ENCODE measurements around the gene MYOG.
A peak's percentile ranks its signal among the peaks of the same experiment; 100 is the strongest.

The MYOG gene

DNA sequence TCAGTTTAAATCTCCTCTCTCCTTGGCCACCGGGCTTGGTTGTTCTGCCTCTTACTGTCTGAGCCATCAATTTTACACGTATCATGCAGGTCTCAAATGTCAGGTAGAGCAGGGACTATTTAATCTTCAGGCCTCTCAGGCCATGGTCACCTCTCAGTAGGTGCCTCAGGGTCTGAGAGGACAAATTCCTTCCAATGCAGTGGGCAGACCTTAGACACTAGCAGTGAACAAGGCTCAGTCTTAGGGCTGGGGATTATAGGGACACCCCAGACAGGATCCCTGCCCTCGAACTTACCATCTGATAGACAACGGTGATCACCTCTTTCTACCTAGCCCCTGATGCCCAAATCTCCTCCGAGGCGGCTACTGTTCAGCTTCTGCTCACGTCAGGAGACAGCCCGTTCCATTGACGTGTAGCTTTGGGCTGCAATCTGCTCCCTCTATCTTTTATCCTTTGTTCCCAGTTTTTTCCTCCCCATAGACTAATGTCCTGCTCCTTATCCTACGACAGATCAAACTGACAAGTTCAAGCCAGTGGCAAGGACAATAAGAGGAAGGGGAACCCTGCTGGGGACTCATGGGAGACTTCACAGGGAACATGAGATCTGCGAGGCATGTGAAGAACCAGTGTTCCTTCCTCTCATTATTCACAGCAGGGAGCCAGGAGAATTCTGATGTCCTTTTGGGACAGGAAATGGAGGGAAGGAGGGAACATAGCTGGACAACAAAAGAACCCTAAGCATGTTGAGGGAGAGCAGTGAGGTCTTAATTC is 1.4 kb upstream of the MYOG start:
- TF ChIP-seq, protein P1, sequence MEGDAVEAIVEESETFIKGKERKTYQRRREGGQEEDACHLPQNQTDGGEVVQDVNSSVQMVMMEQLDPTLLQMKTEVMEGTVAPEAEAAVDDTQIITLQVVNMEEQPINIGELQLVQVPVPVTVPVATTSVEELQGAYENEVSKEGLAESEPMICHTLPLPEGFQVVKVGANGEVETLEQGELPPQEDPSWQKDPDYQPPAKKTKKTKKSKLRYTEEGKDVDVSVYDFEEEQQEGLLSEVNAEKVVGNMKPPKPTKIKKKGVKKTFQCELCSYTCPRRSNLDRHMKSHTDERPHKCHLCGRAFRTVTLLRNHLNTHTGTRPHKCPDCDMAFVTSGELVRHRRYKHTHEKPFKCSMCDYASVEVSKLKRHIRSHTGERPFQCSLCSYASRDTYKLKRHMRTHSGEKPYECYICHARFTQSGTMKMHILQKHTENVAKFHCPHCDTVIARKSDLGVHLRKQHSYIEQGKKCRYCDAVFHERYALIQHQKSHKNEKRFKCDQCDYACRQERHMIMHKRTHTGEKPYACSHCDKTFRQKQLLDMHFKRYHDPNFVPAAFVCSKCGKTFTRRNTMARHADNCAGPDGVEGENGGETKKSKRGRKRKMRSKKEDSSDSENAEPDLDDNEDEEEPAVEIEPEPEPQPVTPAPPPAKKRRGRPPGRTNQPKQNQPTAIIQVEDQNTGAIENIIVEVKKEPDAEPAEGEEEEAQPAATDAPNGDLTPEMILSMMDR (conservative IDR thresholded peaks at IDR 0.05) = no peak
- no peak for TF ChIP-seq ZFX (IDR thresholded peaks at IDR 0.05)
- no peak overlapping the region for H3K27ac ChIP-seq

DNA sequence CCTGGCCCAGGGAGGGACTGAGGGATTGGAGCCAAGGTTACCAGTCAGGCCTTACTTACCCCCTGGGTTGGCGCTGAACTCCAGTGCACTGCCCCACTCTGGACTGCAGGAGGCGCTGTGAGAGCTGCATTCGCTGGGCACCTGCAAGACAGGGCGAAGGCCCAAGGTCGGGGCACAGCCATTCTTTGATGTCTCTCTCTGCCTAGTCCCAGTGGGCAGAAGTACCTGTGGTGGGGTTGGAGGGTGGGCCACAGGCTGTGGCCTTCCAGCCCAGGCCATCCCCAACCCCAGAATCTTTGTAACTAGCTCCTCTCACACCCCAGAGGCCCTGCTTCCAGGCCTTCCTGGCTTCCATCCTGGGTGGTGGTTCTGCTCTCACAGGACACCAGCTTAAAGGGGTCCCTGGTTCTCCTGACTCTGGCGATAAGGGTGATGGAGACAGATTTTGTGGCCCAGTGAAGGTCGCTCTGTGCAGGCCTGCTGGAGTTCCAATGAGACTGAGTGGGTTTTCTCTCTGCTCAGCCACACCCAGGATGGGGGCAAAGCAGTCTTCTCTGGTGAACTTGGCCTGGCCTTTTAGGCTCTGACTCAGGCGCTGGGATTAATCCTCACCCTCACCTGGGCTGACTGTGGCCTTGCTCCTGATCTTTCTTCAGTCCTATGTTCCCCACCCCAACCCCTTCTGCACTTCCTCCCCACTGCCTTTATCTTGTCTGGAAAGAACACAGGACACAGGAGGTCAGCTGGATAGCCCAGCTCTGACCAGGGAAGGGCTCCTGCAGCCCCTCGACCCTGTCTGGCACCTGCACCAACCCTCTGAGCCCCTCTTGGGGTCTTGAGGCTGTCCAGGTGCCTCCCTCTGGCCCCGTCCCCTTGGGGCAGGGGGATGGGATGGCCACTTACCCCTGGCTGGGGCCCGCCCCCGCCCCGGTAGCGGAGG is 954 bp downstream of the MYOG start:
- no peak for TF ChIP-seq ZFX (IDR thresholded peaks at IDR 0.05)
- TF ChIP-seq, protein P1 (conservative IDR thresholded peaks at IDR 0.05) = peak; percentile 69
- H3K27ac ChIP-seq = no peak overlapping the region

- TF ChIP-seq ZFX (IDR thresholded peaks at IDR 0.05) = no peak
- TF ChIP-seq, protein P1 (conservative IDR thresholded peaks at IDR 0.05) = no peak
- no peak overlapping the region for H3K27ac ChIP-seq
Measured at GRCh38 chr1:203083463-203083921, 2.3 kb downstream of the MYOG start.

DNA sequence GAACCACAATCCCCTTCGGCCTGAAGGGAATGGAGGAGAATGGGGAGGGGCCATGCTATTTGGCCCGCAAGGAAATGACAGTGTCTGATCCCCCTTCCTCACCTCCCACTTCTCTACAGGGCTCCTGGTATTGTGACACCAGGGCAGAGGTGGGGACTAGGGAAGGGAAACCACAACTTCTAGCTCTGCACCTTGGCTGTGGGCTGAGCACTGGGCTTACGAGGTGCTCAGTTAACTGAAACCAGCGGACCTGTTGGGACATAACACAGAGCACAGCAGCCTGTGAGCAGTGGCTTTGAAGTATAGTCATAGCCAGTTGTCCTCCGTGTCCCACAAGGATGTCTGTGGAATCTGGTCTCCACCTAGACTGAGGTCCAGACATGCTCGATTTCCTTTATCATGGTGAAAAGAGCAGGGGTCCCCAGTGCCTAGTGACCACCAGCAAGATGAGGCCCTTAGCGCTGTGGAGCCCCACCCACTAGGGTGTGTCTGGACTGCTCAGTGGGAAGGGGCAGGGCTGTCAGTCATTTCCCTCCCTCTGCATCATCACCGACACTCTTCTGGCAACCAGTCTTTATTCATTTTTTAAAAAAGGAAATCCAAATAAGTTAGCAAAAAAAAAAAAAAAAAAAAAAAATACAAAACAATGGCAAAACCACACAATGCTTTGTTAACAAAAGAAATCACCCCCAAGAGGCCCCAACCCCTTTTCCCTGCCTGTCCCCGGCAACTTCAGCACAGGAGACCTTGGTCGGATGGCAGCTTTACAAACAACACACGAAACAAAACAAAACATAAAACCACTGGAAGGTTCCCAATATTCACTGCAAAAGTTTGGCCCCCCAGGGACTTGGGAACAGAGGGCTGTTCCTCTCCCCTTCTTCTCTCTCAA is 3.0 kb downstream of the MYOG start:
- TF ChIP-seq ZFX (IDR thresholded peaks at IDR 0.05) = no peak
- TF ChIP-seq, protein P1 (conservative IDR thresholded peaks at IDR 0.05) = no peak
- no peak overlapping the region for H3K27ac ChIP-seq

DNA sequence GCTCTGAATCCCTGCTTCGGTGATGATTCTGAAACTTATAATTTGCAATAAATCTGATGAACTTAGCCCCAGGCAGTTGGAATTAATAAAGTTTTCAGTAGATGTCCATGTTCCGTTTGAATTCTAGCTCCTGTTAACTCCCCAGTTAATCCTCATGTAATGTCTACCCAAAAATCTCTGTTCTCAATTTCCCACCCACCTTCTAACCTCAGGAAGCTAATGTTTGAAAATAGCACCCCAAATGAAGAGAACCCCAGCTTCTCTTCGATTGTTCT is 3.6 kb downstream of the MYOG start:
- H3K27ac ChIP-seq = no peak overlapping the region
- TF ChIP-seq ZFX (IDR thresholded peaks at IDR 0.05) = no peak
- TF ChIP-seq, protein P1 (conservative IDR thresholded peaks at IDR 0.05) = no peak

DNA sequence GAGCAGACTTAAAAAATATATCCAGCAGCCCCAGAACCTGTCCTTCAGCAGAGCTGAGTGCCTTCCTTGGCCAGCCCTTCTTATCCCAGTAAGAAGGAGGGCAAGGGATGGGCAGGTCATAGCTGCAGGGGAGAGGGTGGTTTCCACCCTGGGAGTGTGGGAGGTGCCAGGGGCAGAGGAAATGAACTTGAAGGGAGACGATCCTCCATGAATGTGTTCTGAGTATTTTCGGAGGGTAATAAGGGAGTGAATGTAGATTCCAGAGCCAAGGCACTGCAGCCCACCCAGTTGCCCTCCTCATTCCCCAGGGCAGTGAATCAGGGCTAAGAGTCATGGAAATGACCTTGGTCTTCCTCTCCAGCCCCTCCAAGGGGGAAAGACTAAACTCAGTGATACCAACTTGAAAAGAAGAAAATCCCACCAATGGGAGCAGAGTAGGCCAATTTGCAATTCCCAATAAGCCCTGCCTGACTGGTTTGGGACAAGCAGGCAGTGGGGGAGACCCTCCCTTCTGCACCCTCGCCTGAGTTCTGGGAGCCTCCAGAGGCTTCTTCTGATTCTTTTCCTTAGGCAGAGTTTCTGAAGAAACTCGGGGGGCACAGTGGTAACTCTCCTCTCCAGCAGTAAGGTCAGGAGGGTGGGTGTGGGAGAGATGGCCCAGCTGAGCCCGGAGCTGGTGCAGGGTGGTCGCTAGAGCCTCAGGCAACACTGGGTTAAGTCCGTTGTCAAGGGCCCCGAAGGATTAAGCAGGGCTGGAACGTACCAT is 4.2 kb downstream of the MYOG start:
- no peak overlapping the region for H3K27ac ChIP-seq
- TF ChIP-seq, protein P1 (conservative IDR thresholded peaks at IDR 0.05) = no peak
